PC-3 (cell line): Measurements from ENCODE around the gene LURAP1L.

Experiments
- CTCF ChIP-seq: fragments of 300-600 bp; sonication (generic); conservative IDR thresholded peaks from 2 replicates; pipeline ENCODE4 v1.5.1; 2017; ENCODE audit warnings: antibody characterized with exemption, low read depth, mild to moderate bottlenecking, low read length
- EZH2 ChIP-seq: fragments of 300-600 bp; sonication (generic); IDR thresholded peaks from one replicate; pipeline ENCODE4 v1.6.1; 2017; ENCODE audit warnings: antibody characterized with exemption, mild to moderate bottlenecking, low read length; ENCODE audit not compliant: unreplicated experiment

- no peak for TF ChIP-seq CTCF
- TF ChIP-seq EZH2 = no peak
Observed at GRCh38 chr9:12814877-12815237, 40.0 kb downstream of the LURAP1L start.
